Neural progenitor cell (in vitro differentiated cells): ENCODE measurements around the gene PLVAP. TPM values are rescaled to one million over a fixed set of nuclear protein-coding genes. Genes with fewer than 3 reads are reported as not detected.

Experiments
- DNase-seq: peaks from one replicate; pipeline ENCODE4 v3.0.0-alpha.2; 2016; ENCODE audit warnings: low spot score
- H2AFZ ChIP-seq: fragments of 200-600 bp; sonication (generic); replicated peaks from 2 replicates; pipeline ENCODE4 v1.6.1; 2016; ENCODE audit warnings: antibody characterized with exemption
- H3F3A ChIP-seq: fragments of 200-600 bp; sonication (generic); 2 replicates; pipeline ENCODE4 v1.6.1; 2016; ENCODE audit warnings: antibody characterized with exemption, low read depth
- H3K27ac ChIP-seq: fragments of 200-600 bp; sonication (generic); 2 replicates; pipeline ENCODE4 v1.5.1; 2016; ENCODE audit warnings: mild to moderate bottlenecking
- H3K27me3 ChIP-seq: fragments of 200-600 bp; sonication (generic); 2 replicates; pipeline ENCODE4 v1.6.1; 2016; ENCODE audit warnings: mild to moderate bottlenecking, moderate library complexity
- H3K36me3 ChIP-seq: fragments of 200-600 bp; sonication (generic); 2 replicates; pipeline ENCODE4 v1.5.1; 2016
- H3K4me1 ChIP-seq: fragments of 200-600 bp; sonication (generic); 2 replicates; pipeline ENCODE4 v1.6.1; 2016; ENCODE audit warnings: mixed run types
- H3K4me2 ChIP-seq: fragments of 200-600 bp; sonication (generic); 2 replicates; pipeline ENCODE4 v1.6.1; 2016
- H3K4me3 ChIP-seq: fragments of 200-600 bp; sonication (generic); 2 replicates; pipeline ENCODE4 v1.5.1; 2016
- H3K79me2 ChIP-seq: fragments of 200-600 bp; sonication (generic); 2 replicates; pipeline ENCODE4 v1.6.1; 2016; ENCODE audit warnings: low read depth
- H3K9ac ChIP-seq: fragments of 200-600 bp; sonication (generic); 2 replicates; pipeline ENCODE4 v1.6.1; 2016
- H3K9me3 ChIP-seq: fragments of 200-600 bp; sonication (generic); 2 replicates; pipeline ENCODE4 v1.5.1; 2016; ENCODE audit warnings: low read depth
- H4K20me1 ChIP-seq: fragments of 200-600 bp; sonication (generic); 2 replicates; pipeline ENCODE4 v1.6.1; 2016; ENCODE audit warnings: low read depth
- H3K27ac Mint-ChIP-seq: 3 replicates; pipeline ENCODE4 v1.8.0; 2021; ENCODE audit warnings: mixed read lengths
- H3K27me3 Mint-ChIP-seq: 2 replicates; pipeline ENCODE4 v1.8.0; 2022; ENCODE audit warnings: low read depth, mild to moderate bottlenecking, inconsistent platforms, moderate library complexity, mixed read lengths; ENCODE audit not compliant: insufficient read depth
- H3K36me3 Mint-ChIP-seq: 3 replicates; pipeline ENCODE4 v1.8.0; 2021; ENCODE audit warnings: mixed read lengths
- H3K4me1 Mint-ChIP-seq: 3 replicates; pipeline ENCODE4 v1.8.0; 2021; ENCODE audit warnings: mixed read lengths
- H3K4me3 Mint-ChIP-seq: 3 replicates; pipeline ENCODE4 v1.8.0; 2021; ENCODE audit warnings: mild to moderate bottlenecking, moderate library complexity, mixed read lengths
- H3K9me3 Mint-ChIP-seq: 3 replicates; pipeline ENCODE4 v1.8.0; 2020; ENCODE audit warnings: mixed read lengths
- CTCF ChIP-seq: fragments of 200-600 bp; sonication (generic); IDR thresholded peaks from 2 replicates; pipeline ENCODE4 v1.5.1; 2017; ENCODE audit warnings: antibody characterized with exemption, mild to moderate bottlenecking
- EZH2 ChIP-seq: fragments of 200-600 bp; sonication (generic); IDR thresholded peaks from 2 replicates; pipeline ENCODE4 v1.6.1; 2017; ENCODE audit warnings: antibody characterized with exemption, mild to moderate bottlenecking, moderate library complexity
- EZH2phosphoT487 ChIP-seq: fragments of 200-600 bp; sonication (generic); IDR thresholded peaks from 2 replicates; pipeline ENCODE4 v1.6.1; 2017; ENCODE audit warnings: antibody characterized with exemption
- total RNA-seq: library from RNA; depleted of rRNA; stranded (reverse); fragments of >200 nt; gene quantifications from 2 replicates; pipeline ENCODE4 v1.2.3, GENCODE V29; 2015; ENCODE audit warnings: low replicate concordance

The PLVAP gene
- total RNA-seq, 1 donor from 2014 or later: 0.11 TPM

- Histone ChIP-seq H3K9ac (no peak overlapping the region), H4K20me1 (no peaks in the 10 kb centered on the region), H2AFZ (no peak overlapping the region), H3K4me3 (no peak overlapping the region), H3K27ac (no peak overlapping the region), H3K4me1 (peaks cover 5% of the 10 kb centered on the region), H3K36me3 (no peaks in the 10 kb centered on the region), H3K27me3 (no peaks in the 10 kb centered on the region), H3F3A (peaks cover 24% of the 10 kb centered on the region), H3K79me2 (peaks cover 10% of the 10 kb centered on the region), H3K9me3 (no peaks in the 10 kb centered on the region), H3K4me2 (no peak overlapping the region)
- Mint-ChIP-seq H3K27me3 (peaks cover 9% of the 10 kb centered on the region), H3K4me1 (peaks cover 12% of the 10 kb centered on the region), H3K27ac (no peak overlapping the region), H3K4me3 (peak overlapping the region; percentile 100), H3K36me3 (no peaks in the 10 kb centered on the region), H3K9me3 (no peaks in the 10 kb centered on the region)
- no peak for TF ChIP-seq CTCF
- TF ChIP-seq EZH2phosphoT487: no peak
- no peak for TF ChIP-seq EZH2
- no peak for DNase-seq
Observed at GRCh38 chr19:17339088-17339741, 37.9 kb downstream of the PLVAP start.

- Histone ChIP-seq H3F3A (peaks cover 31% of the 10 kb centered on the region), H3K4me1 (peaks cover 5% of the 10 kb centered on the region), H3K36me3 (no peaks in the 10 kb centered on the region), H3K27me3 (no peaks in the 10 kb centered on the region), H4K20me1 (no peaks in the 10 kb centered on the region), H2AFZ (no peak overlapping the region), H3K9me3 (no peaks in the 10 kb centered on the region), H3K9ac (no peak overlapping the region), H3K79me2 (peaks cover 15% of the 10 kb centered on the region), H3K4me3 (peak overlapping the region; percentile 94), H3K4me2 (peak overlapping the region; percentile 93), H3K27ac (no peak overlapping the region)
- no peaks in the 10 kb centered on the region for H3K9me3 Mint-ChIP-seq
- peaks cover 2% of the 10 kb centered on the region for H3K36me3 Mint-ChIP-seq
- peak overlapping the region; percentile 100 for H3K4me3 Mint-ChIP-seq
- DNase-seq: no peak
- no peak overlapping the region for H3K27ac Mint-ChIP-seq
- peaks cover 11% of the 10 kb centered on the region for H3K27me3 Mint-ChIP-seq
- peaks cover 16% of the 10 kb centered on the region for H3K4me1 Mint-ChIP-seq
- TF ChIP-seq EZH2phosphoT487 (no peak), CTCF (no peak), EZH2 (no peak)
Observed at GRCh38 chr19:17338433-17339078, 38.6 kb downstream of the PLVAP start.

- no peak for TF ChIP-seq EZH2phosphoT487
- no peak for TF ChIP-seq EZH2
- TF ChIP-seq CTCF: no peak
Observed at GRCh38 chr19:17337675-17338432, 39.3 kb downstream of the PLVAP start.

More at GRCh38 chr19:17337675-17338432, 39.3 kb downstream of the PLVAP start:
- no peaks in the 10 kb centered on the region for H3K9me3 ChIP-seq
- H3K36me3 ChIP-seq: no peaks in the 10 kb centered on the region
- H2AFZ ChIP-seq: peak overlapping the region; percentile 65
- H3K27me3 ChIP-seq: no peaks in the 10 kb centered on the region
- Mint-ChIP-seq H3K4me1 (peaks cover 16% of the 10 kb centered on the region), H3K36me3 (peaks cover 2% of the 10 kb centered on the region), H3K27me3 (peaks cover 11% of the 10 kb centered on the region), H3K9me3 (no peaks in the 10 kb centered on the region), H3K4me3 (peak overlapping the region; percentile 100), H3K27ac (peak overlapping the region; percentile 94)
- H3K4me3 ChIP-seq: peak overlapping the region; percentile 94
- peaks cover 37% of the 10 kb centered on the region for H3F3A ChIP-seq
- H4K20me1 ChIP-seq: peaks cover under 1% of the 10 kb centered on the region
- H3K27ac ChIP-seq: no peak overlapping the region
- peaks cover 5% of the 10 kb centered on the region for H3K4me1 ChIP-seq
- peak overlapping the region; percentile 93 for H3K4me2 ChIP-seq
- peak overlapping the region; percentile 38 for H3K9ac ChIP-seq
- DNase-seq: peak; percentile 63
- H3K79me2 ChIP-seq: peaks cover 15% of the 10 kb centered on the region
